Measurements from ENCODE around the gene C4orf50.

- TF ChIP-seq CTCF (conservative IDR thresholded peaks at IDR 0.05) (no peak), EZH2 (IDR thresholded peaks at IDR 0.05; ENCODE audit: low read depth) (no peak)
These were observed 112.0 kb downstream of the C4orf50 start for GRCh38 chr4:5906191-5906590.

Data from PC-9 (cell line).